Stimulated activated naive CD8-positive, alpha-beta T cell treated with anti-CD3 and anti-CD28 coated beads, Interleukin-15, amount 100 ng/mL, for 72 hours (primary cell): ENCODE results near the gene DDR2.
A peak's percentile ranks its signal among the peaks of the same experiment; 100 is the strongest.
"Not testable (repeated sequence)": the region's sequence is repeated elsewhere in the genome, so short reads cannot be mapped to it uniquely, and the experiment has no call there.

ENCODE experiments used
- ATAC-seq: fragments of 150-1000 bp; cut with Tn5 transposase; 2 replicates; pipeline ENCODE4 v1.10.0; 2021; ENCODE audit warnings: mild to moderate bottlenecking, moderate library complexity
- DNase-seq, 2 donors: peaks; one replicate each; pipeline ENCODE4 v3.0.0; 2021 to 2022
- H3K27ac Mint-ChIP-seq, 2 donors: one replicate each; pipeline ENCODE4 v1.8.0; 2022; ENCODE audit warnings: mild to moderate bottlenecking in 2 of 2, mixed read lengths in 2 of 2, moderate library complexity in 2 of 2
- H3K27me3 Mint-ChIP-seq: one replicate; pipeline ENCODE4 v1.8.0; 2022; ENCODE audit warnings: mixed read lengths
- H3K4me1 Mint-ChIP-seq: one replicate; pipeline ENCODE4 v1.8.0; 2022; ENCODE audit warnings: mild to moderate bottlenecking, mixed read lengths
- H3K4me3 Mint-ChIP-seq, 2 donors: one replicate each; pipeline ENCODE4 v1.8.0; 2022; ENCODE audit warnings: mild to moderate bottlenecking in 2 of 2, mixed read lengths in 2 of 2, moderate library complexity in 1 of 2
- H3K9me3 Mint-ChIP-seq, 2 donors: one replicate each; pipeline ENCODE4 v1.8.0; 2022; ENCODE audit warnings: mixed read lengths in 2 of 2

DDR2 gene

DNA sequence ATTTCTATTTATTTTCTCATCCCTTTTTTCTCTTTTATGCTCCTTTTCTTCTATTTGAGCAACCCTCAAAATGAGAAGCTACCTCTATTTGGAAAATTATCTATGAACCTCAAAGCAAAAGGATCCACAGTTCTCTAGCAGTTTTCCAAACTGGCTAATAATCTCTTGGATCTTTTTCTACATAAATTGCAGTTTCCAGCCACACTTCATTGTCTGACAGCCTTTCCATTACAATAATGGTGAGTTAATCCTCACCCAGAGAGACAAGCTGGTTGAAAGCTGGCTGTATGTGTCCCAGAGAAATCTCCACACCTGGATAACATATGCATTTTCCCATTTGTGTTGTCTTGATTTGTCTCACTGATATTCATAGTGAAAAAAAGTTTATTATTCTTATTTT lies 141.7 kb downstream of the DDR2 start:
- no peak overlapping the region for H3K27ac Mint-ChIP-seq
- H3K27me3 Mint-ChIP-seq, result no peaks in the 10 kb centered on the region
- no peaks in the 10 kb centered on the region for H3K4me1 Mint-ChIP-seq
- DNase-seq, result no peak
- no peak overlapping the region for H3K4me3 Mint-ChIP-seq
- ATAC-seq, result no peak
- no peaks in the 10 kb centered on the region for H3K9me3 Mint-ChIP-seq

DNA sequence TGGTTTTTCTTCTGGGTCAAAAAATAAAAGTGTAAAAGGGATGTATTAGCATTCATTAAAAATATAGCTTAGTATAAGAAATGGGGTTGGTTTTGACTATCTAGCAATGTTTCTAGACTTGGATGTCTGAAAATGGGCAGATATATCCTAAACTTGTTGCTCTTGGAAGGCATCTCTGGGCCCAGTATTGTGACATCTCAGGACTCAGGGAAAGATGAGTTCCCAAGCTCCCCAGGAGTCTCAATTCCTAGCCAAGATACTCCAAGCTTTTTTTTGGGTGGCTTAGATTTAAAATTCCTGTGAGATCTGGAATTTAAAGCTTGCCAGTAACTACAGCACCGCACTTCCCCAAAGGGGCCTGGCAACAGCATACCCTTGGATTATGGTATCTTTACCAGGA lies 146.8 kb downstream of the DDR2 start:
- no peaks in the 10 kb centered on the region for H3K9me3 Mint-ChIP-seq
- ATAC-seq (no peak), DNase-seq (no peak)
- peaks cover 9% of the 10 kb centered on the region for H3K27me3 Mint-ChIP-seq
- H3K4me3 Mint-ChIP-seq, result no peak overlapping the region
- no peak overlapping the region for H3K27ac Mint-ChIP-seq
- no peaks in the 10 kb centered on the region for H3K4me1 Mint-ChIP-seq

GRCh38 chr1:162782671-162783070 lies 150.4 kb downstream of the DDR2 start:
- H3K27ac Mint-ChIP-seq, result no peak overlapping the region
- ATAC-seq (no peak), DNase-seq (no peak)
- H3K27me3 Mint-ChIP-seq, result peaks cover 9% of the 10 kb centered on the region
- H3K9me3 Mint-ChIP-seq, result no peaks in the 10 kb centered on the region
- H3K4me1 Mint-ChIP-seq, result no peaks in the 10 kb centered on the region
- H3K4me3 Mint-ChIP-seq, result no peak overlapping the region

DNA sequence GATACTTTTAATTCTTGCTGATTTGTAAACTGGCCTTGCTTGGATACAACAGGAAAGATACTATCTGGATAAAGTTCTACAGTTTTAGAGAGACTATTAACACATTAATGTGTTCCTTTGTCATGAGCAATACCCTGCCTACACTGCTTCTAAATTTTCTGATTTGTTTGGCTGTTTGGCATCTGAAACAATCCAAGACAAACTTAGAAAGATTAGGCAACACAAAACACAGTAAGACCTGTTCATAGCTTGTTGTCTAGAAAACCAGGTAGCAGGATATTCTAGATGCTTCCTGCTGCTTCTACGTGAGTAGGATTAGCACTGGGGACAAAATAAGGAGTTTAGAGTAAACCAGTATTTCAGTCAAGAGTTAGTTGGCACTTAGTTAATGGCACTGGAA lies 152.7 kb downstream of the DDR2 start:
- H3K4me1 Mint-ChIP-seq, ATAC-seq, H3K9me3 Mint-ChIP-seq, H3K27ac Mint-ChIP-seq, H3K27me3 Mint-ChIP-seq, DNase-seq, H3K4me3 Mint-ChIP-seq: not testable (repeated sequence)

DNA sequence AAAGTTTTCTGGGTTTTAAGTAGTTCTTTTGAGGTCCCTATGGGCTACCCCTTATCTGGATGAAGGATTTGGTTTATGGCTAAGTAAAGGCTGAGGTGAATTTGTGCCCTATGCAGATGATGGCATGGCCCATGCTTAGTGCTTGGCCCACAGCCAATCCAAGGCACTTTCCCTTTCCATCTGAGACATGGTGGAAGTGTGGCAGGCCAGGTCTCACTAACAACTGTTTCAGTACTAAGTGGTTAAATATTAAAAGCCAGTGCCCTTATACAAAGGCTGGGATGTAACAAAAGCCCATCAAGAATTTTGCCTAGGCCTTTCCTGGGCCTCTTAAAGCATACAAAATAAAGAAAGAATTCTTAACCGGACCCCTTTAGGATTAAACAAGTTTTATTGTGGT lies 156.5 kb downstream of the DDR2 start:
- ATAC-seq, H3K4me3 Mint-ChIP-seq, H3K4me1 Mint-ChIP-seq, DNase-seq, H3K27ac Mint-ChIP-seq, H3K27me3 Mint-ChIP-seq, H3K9me3 Mint-ChIP-seq: not testable (repeated sequence)

DNA sequence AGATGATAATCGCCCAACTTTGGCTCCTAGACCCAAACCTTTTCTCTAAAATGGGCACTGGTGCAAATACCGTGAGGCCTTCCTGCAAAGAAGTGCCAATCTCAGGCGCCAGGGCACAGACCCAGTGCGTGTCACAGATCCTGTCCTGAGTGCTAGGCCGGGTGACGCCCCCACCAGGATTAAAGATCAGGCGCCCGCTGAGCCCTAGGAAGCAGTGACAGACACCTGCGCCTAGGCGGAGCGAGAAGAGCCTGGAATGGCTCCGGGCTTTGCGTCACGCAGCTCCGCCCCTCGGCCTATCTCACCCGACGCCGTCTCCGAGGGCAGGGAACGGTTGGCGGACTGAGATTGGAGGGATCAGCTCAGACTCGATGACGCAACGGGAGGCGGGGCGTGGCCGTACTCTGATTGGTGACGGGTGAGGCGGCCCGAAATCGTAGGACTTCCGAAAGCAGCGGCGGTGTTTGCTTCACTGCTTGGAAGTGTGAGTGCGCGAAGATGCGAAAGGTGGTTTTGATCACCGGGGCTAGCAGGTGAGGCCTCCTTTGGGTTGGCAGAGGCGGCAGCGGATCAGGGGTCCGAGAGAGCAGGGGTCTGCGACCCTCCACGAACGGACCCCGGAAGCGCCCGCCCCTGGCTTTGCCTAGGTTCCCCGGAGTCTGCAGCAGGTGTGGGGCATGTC lies 158.2 kb downstream of the DDR2 start, which contains the start of gene HSD17B7:
Gene HSD17B7 (plus strand): TSS at position 400 of the 682 bp plus-strand sequence. CDS start 99 bp downstream, at position 499.
- Mint-ChIP-seq H3K27ac (peak within 1 kb of the TSS; percentile 94 to 95), H3K4me3 (peak within 1 kb of the TSS; percentile 89 to 90)
- peak; percentile 62 to 78 for DNase-seq
- not testable (repeated sequence) for H3K4me1 Mint-ChIP-seq, H3K27me3 Mint-ChIP-seq, H3K9me3 Mint-ChIP-seq
- ATAC-seq, result peak; percentile 98

- ATAC-seq, result peak; percentile 1
- DNase-seq, H3K27me3 Mint-ChIP-seq, H3K4me1 Mint-ChIP-seq, H3K9me3 Mint-ChIP-seq: not testable (repeated sequence)
- Mint-ChIP-seq H3K27ac (peak overlapping the region; percentile 94 to 95), H3K4me3 (peak overlapping the region; percentile 89 to 90)
These were observed 158.7 kb downstream of the DDR2 start for GRCh38 chr1:162790985-162791357.

GRCh38 chr1:162794284-162794683 lies 162.0 kb downstream of the DDR2 start:
- not testable (repeated sequence) for ATAC-seq, H3K4me3 Mint-ChIP-seq, DNase-seq, H3K27ac Mint-ChIP-seq, H3K27me3 Mint-ChIP-seq, H3K9me3 Mint-ChIP-seq
- peaks cover 10% of the 10 kb centered on the region for H3K4me1 Mint-ChIP-seq

- Mint-ChIP-seq H3K4me1 (peaks cover 10% of the 10 kb centered on the region), H3K27ac (peak overlapping the region in 1 of 2 donors; percentile 18)
- ATAC-seq, H3K27me3 Mint-ChIP-seq, H3K4me3 Mint-ChIP-seq, DNase-seq, H3K9me3 Mint-ChIP-seq: not testable (repeated sequence)
These were observed 164.5 kb downstream of the DDR2 start for GRCh38 chr1:162796617-162797279.

- H3K27ac Mint-ChIP-seq, result peak overlapping the region in 1 of 2 donors; percentile 14
- ATAC-seq, DNase-seq, H3K27me3 Mint-ChIP-seq, H3K9me3 Mint-ChIP-seq, H3K4me1 Mint-ChIP-seq, H3K4me3 Mint-ChIP-seq: not testable (repeated sequence)
These were observed 167.9 kb downstream of the DDR2 start for GRCh38 chr1:162799995-162800830.

DNA sequence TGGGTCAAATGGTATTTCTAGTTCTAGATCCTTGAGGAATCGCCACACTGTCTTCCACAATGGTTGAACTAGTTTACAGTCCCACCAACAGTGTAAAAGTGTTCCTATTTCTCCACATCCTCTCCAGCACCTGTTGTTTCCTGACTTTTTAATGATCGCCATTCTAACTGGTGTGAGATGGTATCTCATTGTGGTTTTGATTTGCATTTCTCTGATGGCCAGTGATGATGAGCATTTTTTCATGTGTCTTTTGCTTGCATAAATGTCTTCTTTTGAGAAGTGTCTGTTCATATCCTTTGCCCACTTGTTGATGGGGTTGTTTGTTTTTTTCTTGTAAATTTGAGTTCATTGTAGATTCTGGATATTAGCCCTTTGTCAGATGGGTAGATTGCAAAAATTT lies 175.2 kb downstream of the DDR2 start:
- DNase-seq, H3K27ac Mint-ChIP-seq, H3K4me3 Mint-ChIP-seq, ATAC-seq, H3K27me3 Mint-ChIP-seq, H3K9me3 Mint-ChIP-seq, H3K4me1 Mint-ChIP-seq: not testable (repeated sequence)

DNA sequence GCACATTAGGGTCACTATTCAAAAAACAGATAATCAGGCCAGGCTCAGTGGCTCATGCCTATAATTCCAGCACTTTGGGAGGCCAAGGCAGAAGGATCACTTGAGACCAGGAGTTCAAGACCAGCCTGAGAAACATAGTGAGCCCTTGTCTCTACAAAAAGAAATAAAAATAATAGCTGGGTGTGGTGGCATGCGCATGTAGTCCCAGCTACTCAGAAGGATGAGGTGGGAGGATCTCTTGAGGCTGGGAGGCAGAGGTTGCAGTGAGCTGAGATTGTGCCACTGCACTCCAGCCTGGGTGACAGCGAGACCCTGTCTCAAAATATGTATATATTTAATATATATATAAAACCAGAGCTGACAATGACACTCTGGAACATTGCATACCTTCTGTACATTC lies 180.1 kb downstream of the DDR2 start:
- H3K4me1 Mint-ChIP-seq, ATAC-seq, H3K9me3 Mint-ChIP-seq, H3K27me3 Mint-ChIP-seq, H3K4me3 Mint-ChIP-seq, DNase-seq: not testable (repeated sequence)
- H3K27ac Mint-ChIP-seq, result peak overlapping the region in 1 of 2 donors; percentile 19

DNA sequence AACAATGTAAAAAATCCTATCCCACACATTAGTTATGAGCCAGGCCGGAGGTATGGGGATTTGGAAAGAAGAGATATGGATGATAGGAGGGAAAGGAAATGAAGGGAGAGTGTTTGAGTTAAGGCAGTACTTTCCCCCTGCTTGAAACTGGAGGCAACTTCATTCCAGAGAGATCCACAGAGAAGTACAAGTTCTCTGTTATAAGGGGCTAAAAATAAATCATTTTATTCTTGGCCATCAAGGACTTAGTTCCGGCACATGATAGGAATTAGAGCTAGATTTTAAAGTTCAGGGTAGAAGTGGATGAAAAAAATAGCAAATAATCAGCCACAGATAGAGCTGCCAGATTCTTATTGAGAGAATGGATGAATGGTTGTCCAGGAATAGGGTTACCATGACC lies 185.9 kb downstream of the DDR2 start:
- not testable (repeated sequence) for H3K4me3 Mint-ChIP-seq, H3K9me3 Mint-ChIP-seq, DNase-seq, ATAC-seq, H3K27ac Mint-ChIP-seq
- peaks cover 15% of the 10 kb centered on the region for H3K4me1 Mint-ChIP-seq
- peaks cover 25% of the 10 kb centered on the region for H3K27me3 Mint-ChIP-seq

DNA sequence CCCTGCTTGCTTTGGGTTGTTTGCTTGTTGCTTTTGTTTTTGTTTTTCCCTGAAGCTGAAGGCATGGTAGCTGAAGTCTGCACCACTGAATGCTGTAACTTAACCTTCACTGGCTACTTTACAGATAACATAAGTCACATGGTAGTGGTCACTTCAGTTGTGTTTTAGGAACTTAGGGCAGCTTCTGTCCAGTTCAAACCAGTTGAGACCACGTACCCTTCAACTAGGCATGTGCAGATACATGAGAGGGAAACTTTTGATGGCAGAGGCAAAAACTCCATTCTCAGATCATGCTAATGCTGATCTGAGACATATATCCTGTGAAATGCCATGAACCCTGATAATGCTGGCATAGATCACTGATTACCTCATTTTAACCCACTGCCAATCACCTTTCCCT lies 186.4 kb downstream of the DDR2 start:
- H3K4me3 Mint-ChIP-seq, H3K9me3 Mint-ChIP-seq, H3K27ac Mint-ChIP-seq, ATAC-seq, DNase-seq: not testable (repeated sequence)
- H3K27me3 Mint-ChIP-seq, result peaks cover 27% of the 10 kb centered on the region
- peaks cover 19% of the 10 kb centered on the region for H3K4me1 Mint-ChIP-seq

DNA sequence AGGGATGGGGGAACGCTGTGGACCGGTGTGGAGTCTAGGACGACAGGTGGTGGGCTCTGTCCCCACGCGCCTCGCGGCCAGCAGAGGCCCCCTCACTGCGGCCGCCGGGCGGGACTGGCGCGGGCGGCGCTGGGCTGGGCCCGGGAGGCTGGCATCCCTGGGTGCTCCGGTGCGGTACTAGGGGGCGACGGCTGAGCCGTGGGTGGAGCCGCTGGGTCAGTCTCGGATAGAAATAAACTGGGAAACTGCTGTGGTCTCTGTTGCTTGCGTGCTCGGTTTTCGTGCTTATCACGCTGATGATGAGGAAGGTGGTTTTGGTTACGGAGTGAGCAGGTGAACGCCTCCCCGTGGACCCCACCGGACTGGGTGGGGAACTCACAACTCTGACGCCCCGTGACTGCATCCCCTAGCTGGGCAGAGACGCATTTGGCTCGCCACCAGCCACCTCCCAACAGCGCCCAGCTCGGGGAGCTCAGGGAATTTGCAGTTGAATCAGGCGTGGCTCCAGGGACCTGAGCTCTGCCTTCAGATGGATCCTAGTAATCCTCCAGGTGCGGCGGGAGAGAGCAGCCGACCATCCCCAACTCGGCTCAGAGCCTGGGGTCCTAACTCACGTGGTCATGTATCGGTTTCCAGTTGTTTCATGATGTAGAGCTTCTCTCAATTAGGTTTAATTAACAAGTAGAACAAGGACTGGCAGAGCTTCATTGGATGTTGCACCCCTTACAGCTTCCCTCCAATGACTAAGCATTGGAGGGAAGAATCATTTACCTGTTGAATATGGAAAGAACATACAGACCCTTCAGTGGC lies 190.3 kb downstream of the DDR2 start:
- peak; percentile 11 to 14 for DNase-seq
- Mint-ChIP-seq H3K27me3 (peaks cover 58% of the 10 kb centered on the region), H3K27ac (peak overlapping the region in 1 of 2 donors; percentile 87), H3K4me3 (peak overlapping the region; percentile 76), H3K9me3 (no peaks in the 10 kb centered on the region), H3K4me1 (peaks cover 19% of the 10 kb centered on the region)
- peak; percentile 62 for ATAC-seq
